H1 (cell line): ENCODE results near the gene PAEP. TPM values are rescaled to one million over a fixed set of nuclear protein-coding genes. Genes with fewer than 3 reads are reported as not detected.

Source experiments
- CTCF ChIA-PET: fragments of 300-600 bp; sonication (Branson Sonifier 250); formaldehyde crosslinking; loops from one replicate; lab custom pipeline; 2021; ENCODE audit not compliant: partially characterized antibody; lab: Charles Lee
- POLR2A ChIA-PET: fragments of 300-600 bp; sonication (Branson Sonifier 250); formaldehyde crosslinking; loops from one replicate; lab custom pipeline; 2021; ENCODE audit warnings: inconsistent platforms; ENCODE audit not compliant: partially characterized antibody; lab: Charles Lee
- DNase-seq, 2 experiments: peaks; one replicate each; pipeline versions ENCODE4 v3.0.0 to v3.0.0-alpha.2; 2010 to 2022; ENCODE audit warnings: low spot score in 2 of 2, low read depth in 1 of 2, mixed read lengths in 1 of 2
- FAIRE-seq: peaks from 2 replicates; lab custom pipeline; 2011; peaks lifted over from hg19 to GRCh38; lab: Jason Lieb, UNC
- H2AFZ ChIP-seq: 2 replicates; pipeline ENCODE4 v1.8.1; 2012; ENCODE audit warnings: low read length, inconsistent platforms
- H2AK5ac ChIP-seq: 2 replicates; pipeline ENCODE4 v1.6.1; 2013; ENCODE audit warnings: low read depth, low read length
- H2BK120ac ChIP-seq: replicated peaks from 2 replicates; pipeline ENCODE3; 2013; ENCODE audit warnings: low read depth, low read length, inconsistent platforms
- H2BK12ac ChIP-seq: 2 replicates; pipeline ENCODE4 v1.6.1; 2013; ENCODE audit warnings: low read depth, low read length
- H2BK15ac ChIP-seq: 2 replicates; pipeline ENCODE4 v1.6.1; 2013; ENCODE audit warnings: low read length
- H2BK20ac ChIP-seq: 2 replicates; pipeline ENCODE4 v1.6.1; 2013; ENCODE audit warnings: low read length
- H2BK5ac ChIP-seq: 2 replicates; pipeline ENCODE4 v1.6.1; 2013; ENCODE audit warnings: low read depth, low read length
- H3K14ac ChIP-seq: 2 replicates; pipeline ENCODE4 v1.6.1; 2013; ENCODE audit warnings: inconsistent platforms; ENCODE audit not compliant: insufficient read length
- H3K18ac ChIP-seq: 2 replicates; pipeline ENCODE4 v1.6.1; 2013; ENCODE audit warnings: low read length; ENCODE audit errors: extremely low read depth
- H3K23ac ChIP-seq: 2 replicates; pipeline ENCODE4 v1.6.1; 2013; ENCODE audit warnings: inconsistent platforms; ENCODE audit not compliant: insufficient read length
- H3K23me2 ChIP-seq: 2 replicates; pipeline ENCODE4 v1.6.1; 2013; ENCODE audit warnings: low read depth, low read length
- H3K27ac ChIP-seq: 2 replicates; pipeline ENCODE4 v1.6.1; 2011; ENCODE audit warnings: low read depth, low read length, inconsistent platforms
- H3K27me3 ChIP-seq, 4 experiments: replicated peaks in 1 of 4; 1 replicate in 1 of 4; 2 replicates in 3 of 4; pipeline versions ENCODE4 v1.6.1 to v1.8.1; 2011 to 2013; ENCODE audit warnings: low read length in 3 of 4, mild to moderate bottlenecking in 3 of 4, inconsistent platforms in 2 of 4, mixed read lengths in 2 of 4, moderate library complexity in 1 of 4; ENCODE audit not compliant: control insufficient read depth in 3 of 4, insufficient read depth in 3 of 4; ENCODE audit errors: extremely low read depth in 1 of 4
- H3K36me3 ChIP-seq, 4 experiments: 2 replicates each; pipeline versions ENCODE4 v1.6.1 to v1.8.1; 2011 to 2013; ENCODE audit warnings: mild to moderate bottlenecking in 4 of 4, low read length in 3 of 4, moderate library complexity in 2 of 4, control low read depth in 1 of 4, inconsistent platforms in 1 of 4; ENCODE audit not compliant: insufficient read depth in 4 of 4, control insufficient read depth in 2 of 4
- H3K4ac ChIP-seq: replicated peaks from 2 replicates; pipeline ENCODE3; 2013; ENCODE audit warnings: low read length, low read depth, mixed read lengths, inconsistent platforms; ENCODE audit not compliant: insufficient read length
- H3K4me1 ChIP-seq, 4 experiments: replicated peaks in 1 of 4; 1 replicate in 1 of 4; 2 replicates in 3 of 4; pipeline versions ENCODE4 v1.6.1 to v1.8.1; 2011 to 2013; ENCODE audit warnings: low read length in 3 of 4, inconsistent platforms in 2 of 4, mixed read lengths in 1 of 4; ENCODE audit not compliant: insufficient read depth in 4 of 4, control insufficient read depth in 3 of 4
- H3K4me2 ChIP-seq, 2 experiments: 2 replicates each; pipeline versions ENCODE4 v1.6.1 to v1.8.1; 2011 to 2013; ENCODE audit warnings: low read depth in 2 of 2, low read length in 2 of 2, control low read depth in 1 of 2, inconsistent platforms in 1 of 2, mild to moderate bottlenecking in 1 of 2; ENCODE audit not compliant: insufficient read depth in 1 of 2
- H3K4me3 ChIP-seq, 4 experiments: fragments of 200-600, 300-600 bp in 1 of 4; sonication (generic), shearing (Covaris generic), sonication (Bioruptor Twin) in 1 of 4; 2 replicates each; pipeline versions ENCODE4 v1.5.1 to v1.8.1; 2011 to 2016; ENCODE audit warnings: low read length in 4 of 4, low read depth in 3 of 4, control low read depth in 2 of 4, inconsistent platforms in 2 of 4, mild to moderate bottlenecking in 2 of 4, mixed read lengths in 1 of 4, moderate library complexity in 1 of 4; ENCODE audit not compliant: insufficient read depth in 2 of 4; ENCODE audit errors: extremely low read depth in 1 of 4
- H3K56ac ChIP-seq: replicated peaks from 2 replicates; pipeline ENCODE3; 2013; ENCODE audit warnings: low read depth, mild to moderate bottlenecking, mixed read lengths, low read length, inconsistent platforms; ENCODE audit not compliant: insufficient read length
- H3K79me1 ChIP-seq: 2 replicates; pipeline ENCODE4 v1.6.1; 2013; ENCODE audit warnings: low read depth, low read length, control low read depth
- H3K79me2 ChIP-seq, 2 experiments: 2 replicates each; pipeline versions ENCODE4 v1.6.1 to v1.8.1; 2012 to 2013; ENCODE audit warnings: low read length in 2 of 2, mild to moderate bottlenecking in 2 of 2, inconsistent platforms in 1 of 2; ENCODE audit not compliant: insufficient read depth in 2 of 2, control insufficient read depth in 1 of 2
- H3K9ac ChIP-seq, 4 experiments: replicated peaks in 1 of 4; 1 replicate in 1 of 4; 2 replicates in 3 of 4; pipeline versions ENCODE4 v1.6.1 to v1.8.1; 2011 to 2013; ENCODE audit warnings: low read depth in 3 of 4, low read length in 3 of 4, control low read depth in 2 of 4, mild to moderate bottlenecking in 2 of 4, moderate library complexity in 2 of 4, inconsistent platforms in 1 of 4; ENCODE audit errors: extremely low read depth in 1 of 4
- H3K9me3 ChIP-seq, 2 experiments: 2 replicates each; pipeline versions ENCODE4 v1.6.1 to v1.8.1; 2012 to 2013; ENCODE audit warnings: mild to moderate bottlenecking in 2 of 2, moderate library complexity in 2 of 2, control low read depth in 1 of 2, inconsistent platforms in 1 of 2, low read depth in 1 of 2, low read length in 1 of 2, mixed read lengths in 1 of 2; ENCODE audit not compliant: insufficient read depth in 2 of 2
- H4K20me1 ChIP-seq, 2 experiments: replicated peaks in 1 of 2; 2 replicates each; pipeline versions ENCODE3 to v1.8.1; 2011 to 2013; ENCODE audit warnings: inconsistent platforms in 2 of 2, low read length in 2 of 2, mild to moderate bottlenecking in 1 of 2; ENCODE audit not compliant: insufficient read depth in 2 of 2, control insufficient read depth in 1 of 2
- H4K5ac ChIP-seq: 2 replicates; pipeline ENCODE4 v1.6.1; 2013; ENCODE audit warnings: low read length, low read depth, mixed read lengths, inconsistent platforms; ENCODE audit not compliant: insufficient read length
- H4K8ac ChIP-seq: 2 replicates; pipeline ENCODE4 v1.8.0; 2013; ENCODE audit warnings: mild to moderate bottlenecking, moderate library complexity, low read length, inconsistent platforms; ENCODE audit not compliant: insufficient read depth; ENCODE audit errors: extremely low read depth
- H4K91ac ChIP-seq: replicated peaks from 2 replicates; pipeline ENCODE3; 2013; ENCODE audit warnings: low read length, mixed read lengths, inconsistent platforms; ENCODE audit not compliant: insufficient read length
- CREB1 ChIP-seq: IDR thresholded peaks from 2 replicates; pipeline ENCODE4 v1.6.1; 2012; ENCODE audit warnings: inconsistent platforms
- HDAC2 ChIP-seq, 2 experiments: fragments of 300-600 bp in 1 of 2; sonication (generic) in 1 of 2; IDR thresholded peaks; 2 replicates each; pipeline ENCODE4 v1.6.1; 2011 to 2012; ENCODE audit warnings: low read depth in 2 of 2, low read length in 2 of 2, mild to moderate bottlenecking in 2 of 2, moderate library complexity in 2 of 2, borderline replicate concordance in 1 of 2, inconsistent platforms in 1 of 2
- KDM5A ChIP-seq: fragments of 200-600 bp; IDR thresholded peaks from 2 replicates; pipeline ENCODE4 v1.7.1; 2012; ENCODE audit warnings: mild to moderate bottlenecking, low read length, inconsistent platforms, mixed read lengths
- POLR2A ChIP-seq, 2 experiments: IDR thresholded peaks; 1 replicate in 1 of 2; 2 replicates in 1 of 2; pipeline ENCODE4 v1.6.1; 2011; ENCODE audit warnings: low read depth in 2 of 2, low read length in 2 of 2, mild to moderate bottlenecking in 2 of 2; ENCODE audit errors: control extremely low read depth in 1 of 2
- RFX5 ChIP-seq: IDR thresholded peaks from 2 replicates; pipeline ENCODE4 v1.6.1; 2011; ENCODE audit warnings: low read depth, low read length, improper control_type of control experiment, borderline replicate concordance
- SP4 ChIP-seq: IDR thresholded peaks from 2 replicates; pipeline ENCODE4 v1.6.1; 2012; ENCODE audit warnings: low read length, inconsistent platforms
- WGBS, 2 experiments: shearing (Covaris generic) in 1 of 2; methylation state at CpG; one replicate each; pipeline versions ENCODE4 v1.1.6 to v1.1.7; 2013 to 2015; ENCODE audit warnings: low lambda C conversion rate in 2 of 2, mixed read lengths in 2 of 2, inconsistent platforms in 1 of 2, low coverage in 1 of 2, missing lambda C conversion rate in 1 of 2; ENCODE audit not compliant: insufficient replicate concordance in 2 of 2, insufficient coverage in 1 of 2, insufficient read length in 1 of 2; ENCODE audit errors: extremely low coverage in 1 of 2, missing lambda C conversion rate in 1 of 2; 5-methylcytosine and 5-hydroxymethylcytosine counted together
- polyA plus RNA-seq, 7 experiments: library from polyadenylated mRNA; depleted of rRNA in 3 of 7; stranded (reverse) in 5 of 7; unstranded in 2 of 7; fragments of >200 nt in 5 of 7; fragments of 200-250 nt in 2 of 7; gene quantifications; 1 replicate in 5 of 7; 2 replicates in 1 of 7; 4 replicates in 1 of 7; pipeline versions ENCODE4 v1.2.1 to v1.2.3, GENCODE V29; 2011 to 2013; ENCODE audit warnings: missing spikeins in 2 of 7, mixed read lengths in 2 of 7
- total RNA-seq: library from RNA; stranded (reverse); fragmentation: NEBNext Ultra II Directional; extraction: Animal tissue kit (Norgen Biotek cat#: 25700); gene quantifications from 2 replicates; pipeline ENCODE4 v1.2.1, GENCODE V29; 2021

PAEP gene
- total and polyA plus RNA-seq, 2 of the 8 experiments (the other 6 are each of a cell fraction or from before 2014, with no cell fraction given): not detected

GRCh38 chr9:135521608-135522095 lies 39.9 kb upstream of the PAEP start:
- Histone ChIP-seq H3K4ac (no peak overlapping the region), H3K36me3 (no peaks in the 10 kb centered on the region), H3K4me1 (peaks cover 0 to 6% (median 2%) of the 10 kb centered on the region in 4 experiments; a peak in 5 of 7 replicates)
- CTCF ChIA-PET: no interaction called here
- no peak for TF ChIP-seq SP4
- TF ChIP-seq HDAC2 (IDR thresholded peaks at IDR 0.05; ENCODE audit: borderline replicate concordance in 1 of 2, low read depth in 2 of 2, low read length in 2 of 2): no peak
- TF ChIP-seq POLR2A (IDR thresholded peaks at IDR 0.05; ENCODE audit: control extremely low read depth in 1 of 2, low read depth in 2 of 2, low read length in 2 of 2): no peak
- TF ChIP-seq RFX5: no peak
- no peak for TF ChIP-seq KDM5A
- TF ChIP-seq CREB1: no peak
- TF ChIP-seq, all 59 proteins: peak for 0
- H2BK20ac ChIP-seq: no peak overlapping the region
- H3K27me3 ChIP-seq: no peaks in the 10 kb centered on the region
- no peaks in the 10 kb centered on the region for H4K20me1 ChIP-seq
- no peak overlapping the region for H3K4me3 ChIP-seq
- no peak overlapping the region for H3K4me2 ChIP-seq
- no peak overlapping the region for H2BK12ac ChIP-seq
- no peaks in the 10 kb centered on the region; the same call in 1 of the 2 replicates for H3K23me2 ChIP-seq
- no peak overlapping the region for H3K56ac ChIP-seq
- 95% methylated on average over 8 of the region's 11 CpGs; no CpG with 5 or more reads in 1 of the 2 experiments for WGBS, 2 experiments
- no peak overlapping the region for H4K91ac ChIP-seq
- no peak overlapping the region for H3K9ac ChIP-seq
- FAIRE-seq (no peak), DNase-seq (no peak)
- no peak overlapping the region for H4K5ac ChIP-seq
- no peaks in the 10 kb centered on the region for H3K79me1 ChIP-seq
- no peak overlapping the region for H4K8ac ChIP-seq
- H3K23ac ChIP-seq: no peak overlapping the region
- no peaks in the 10 kb centered on the region for H3K79me2 ChIP-seq
- H3K27ac ChIP-seq: no peak overlapping the region
- no peak overlapping the region for H2BK15ac ChIP-seq
- H2BK5ac ChIP-seq: no peak overlapping the region
- no peak overlapping the region for H3K14ac ChIP-seq
- H3K9me3 ChIP-seq: no peaks in the 10 kb centered on the region
- H3K18ac ChIP-seq: no peak overlapping the region
- H2AFZ ChIP-seq: no peak overlapping the region
- H2BK120ac ChIP-seq: no peak overlapping the region
- POLR2A ChIA-PET: no interaction called here
- no peak overlapping the region for H2AK5ac ChIP-seq
